Pancreas (tissue), 10 donors: Measurements from ENCODE around the gene ATG2A. TPM values are rescaled to one million over a fixed set of nuclear protein-coding genes. Genes with fewer than 3 reads are reported as not detected.

Experiments used
- ATAC-seq, 4 donors: fragments of 200-7000 bp; cut with Tn5 transposase; one replicate each; pipeline versions ENCODE4 v1.8.0 to v1.9.1; 2020; ENCODE audit warnings: mild to moderate bottlenecking in 4 of 4, moderate library complexity in 4 of 4
- DNase-seq, 6 donors: peaks; one replicate each; pipeline ENCODE4 v3.0.0-alpha.2; 2020
- FAIRE-seq: peaks from 2 replicates; lab custom pipeline; 2012; peaks lifted over from hg19 to GRCh38; lab: Jason Lieb, UNC
- H3K27ac ChIP-seq, 4 donors: fragments of 200-600 bp; sonication (generic); 1 replicate in 3 of 4; 2 replicates in 1 of 4; pipeline versions ENCODE4 v1.5.0 to v1.8.0; 2020
- H3K27me3 ChIP-seq, 4 donors: fragments of 200-600 bp; one replicate each; pipeline ENCODE4 v1.8.0; 2021
- H3K36me3 ChIP-seq, 3 donors: fragments of 200-600 bp; sonication (generic) in 1 of 3; one replicate each; pipeline versions ENCODE4 v1.5.0 to v1.8.0; 2020 to 2021
- H3K4me1 ChIP-seq, 3 donors: fragments of 200-600 bp; one replicate each; pipeline ENCODE4 v1.8.0; 2021
- H3K4me3 ChIP-seq, 4 donors: fragments of 200-600 bp; sonication (generic) in 2 of 4; one replicate each; pipeline versions ENCODE4 v1.5.0 to v1.8.0; 2020 to 2021
- H3K9me3 ChIP-seq, 4 donors: fragments of 200-600 bp; one replicate each; pipeline ENCODE4 v1.8.0; 2021
- CTCF ChIP-seq, 4 donors: fragments of 200-600 bp; sonication (generic) in 3 of 4; IDR thresholded peaks; one replicate each; pipeline versions ENCODE4 v1.5.0 to v1.8.0; 2021; ENCODE audit warnings: antibody characterized with exemption in 4 of 4
- WGBS, 2 donors: extraction: QIAGEN DNeasy Blood & Tissue Kit; methylation state at CpG; one replicate each; pipeline ENCODE4 v1.1.7; 2013; 5-methylcytosine and 5-hydroxymethylcytosine counted together
- intact Hi-C, 3 donors: fragments of 100-400 bp; cut with DNase I; formaldehyde crosslinking; loops; one replicate each; pipeline versions ENCODE4 v1.11.1 to v1.14.2; 2022
- polyA plus RNA-seq, 2 donors: library from polyadenylated mRNA; stranded (reverse); fragments of 200-250 nt; gene quantifications; one replicate each; pipeline ENCODE4 v1.2.3, GENCODE V29; 2013
- total RNA-seq, 6 donors: library from RNA; stranded (reverse); fragmentation: NEBNext Ultra II Directional in 4 of 6; extraction: Animal tissue kit (Norgen Biotek cat#: 25700) in 4 of 6; gene quantifications; one replicate each; pipeline versions ENCODE4 v1.2.1 to v1.2.4, GENCODE V29; 2021 to 2023
- donor health status: healthy with polysubstance abuse.
- donor health status: DM: no; HTN: no; CAD: no; lungs with moderate emphysema.
- donor health status: DM: no; HTN: no; CAD: no.
- donor health status: control.
- donor health status: control.
- donor health status: Bipolar disorder and iron deficiency.
- donor health status: DM: yes; HTN: yes; CAD: no.
- donor health status: DM: no; HTN: no; CAD: no.
- donor health status: DM: no; HTN: no; CAD: no.
- donor health status: DM: yes; HTN: yes; CAD: no.

Gene ATG2A
- total and polyA plus RNA-seq, 8 donors = 13.3 to 34.1 (median 17.1) TPM

GRCh38 chr11:64894812-64895452 lies 22.1 kb downstream of the ATG2A start:
- Histone ChIP-seq H3K4me1 (peaks cover 8 to 20% (median 9%) of the 10 kb centered on the region in 3 donors), H3K9me3 (no peaks in the 10 kb centered on the region), H3K4me3 (no peak overlapping the region), H3K27me3 (no peaks in the 10 kb centered on the region), H3K27ac (no peak overlapping the region), H3K36me3 (peaks cover 5 to 11% (median 7%) of the 10 kb centered on the region in 3 donors)
- peak in 2 of 6 donors; percentile 55 to 82 for DNase-seq
- TF ChIP-seq CTCF (IDR thresholded peaks at IDR 0.05) = no peak
- FAIRE-seq = no peak
- WGBS, 2 donors = 82 to 90% methylated on average over 31 to 39 of the region's 39 CpGs
- intact Hi-C loops = loop anchor here in 2 of 3 donors (5.0 to 10.0 kb wide), 4 partner anchors 43 to 110 kb away; no protein-coding TSS in a partner anchor
- ATAC-seq = no peak

GRCh38 chr11:64894070-64894811 lies 22.8 kb downstream of the ATG2A start:
- Histone ChIP-seq H3K27me3 (no peaks in the 10 kb centered on the region), H3K4me1 (peaks cover 9 to 24% (median 10%) of the 10 kb centered on the region in 3 donors), H3K9me3 (no peaks in the 10 kb centered on the region), H3K4me3 (no peak overlapping the region), H3K27ac (peak overlapping the region; percentile 59 to 87 (median 76)), H3K36me3 (peaks cover 5 to 11% (median 7%) of the 10 kb centered on the region in 3 donors)
- no peak for FAIRE-seq
- intact Hi-C loops = loop anchor here in 2 of 3 donors (5.0 to 10.0 kb wide), 3 partner anchors 42 to 109 kb away; no protein-coding TSS in a partner anchor
- 34 to 41% methylated on average over 14 of the region's 14 CpGs for WGBS, 2 donors
- TF ChIP-seq CTCF (IDR thresholded peaks at IDR 0.05) = peak; percentile 58 to 78 (median 70)
- ATAC-seq = peak; percentile 66 to 82 (median 72)
- peak; percentile 72 to 94 (median 86) for DNase-seq

GRCh38 chr11:64893194-64894069 lies 23.6 kb downstream of the ATG2A start:
- Histone ChIP-seq H3K27me3 (no peaks in the 10 kb centered on the region), H3K4me1 (peaks cover 9 to 30% (median 12%) of the 10 kb centered on the region in 3 donors), H3K4me3 (peak overlapping the region; percentile 30 to 52 (median 41)), H3K36me3 (peaks cover 3 to 11% (median 7%) of the 10 kb centered on the region in 3 donors), H3K9me3 (no peaks in the 10 kb centered on the region), H3K27ac (peak overlapping the region; percentile 59 to 87 (median 76))
- intact Hi-C loops = loop anchor here in 2 of 3 donors (5.0 to 10.0 kb wide), 3 partner anchors 41 to 109 kb away; no protein-coding TSS in a partner anchor
- WGBS, 2 donors = 26 to 30% methylated on average over 25 of the region's 25 CpGs
- TF ChIP-seq CTCF (IDR thresholded peaks at IDR 0.05) = no peak
- peak; percentile 79 to 90 (median 82) for DNase-seq
- peak; percentile 81 to 85 (median 84) for ATAC-seq
- no peak for FAIRE-seq

- peak in 2 of 6 donors; percentile 39 to 55 for DNase-seq
- intact Hi-C loops = loop anchor here in 2 of 3 donors (5.0 to 10.0 kb wide), 3 partner anchors 41 to 108 kb away; no protein-coding TSS in a partner anchor
- peak; percentile 19 to 31 (median 22) for ATAC-seq
- peak overlapping the region; percentile 59 to 87 (median 76) for H3K27ac ChIP-seq
- peaks cover 9 to 30% (median 17%) of the 10 kb centered on the region in 3 donors for H3K4me1 ChIP-seq
- H3K36me3 ChIP-seq = peaks cover 0 to 11% (median 6%) of the 10 kb centered on the region in 3 donors
- H3K4me3 ChIP-seq = peak overlapping the region; percentile 30 to 52 (median 41)
- FAIRE-seq = no peak
- H3K27me3 ChIP-seq = no peaks in the 10 kb centered on the region
- no peak for TF ChIP-seq CTCF (IDR thresholded peaks at IDR 0.05)
- WGBS, 2 donors = 31 to 34% methylated on average over 10 of the region's 10 CpGs
- H3K9me3 ChIP-seq = no peaks in the 10 kb centered on the region
These were observed 24.2 kb downstream of the ATG2A start for GRCh38 chr11:64892838-64893193.
